Upper lobe of left lung (tissue), 6 donors: Measurements from ENCODE around the gene HNRNPLL. TPM values are rescaled to one million over a fixed set of nuclear protein-coding genes. Genes with fewer than 3 reads are reported as not detected.
A peak's percentile ranks its signal among the peaks of the same experiment; 100 is the strongest.

ENCODE experiments used
- ATAC-seq, 2 donors: fragments of 200-7000 bp; cut with Tn5 transposase; one replicate each; pipeline ENCODE4 v1.9.1; 2022; ENCODE audit warnings: mild to moderate bottlenecking in 2 of 2, moderate library complexity in 2 of 2; ENCODE audit not compliant: low FRiP score in 2 of 2
- DNase-seq, 2 donors: peaks; one replicate each; pipeline ENCODE4 v3.0.0-alpha.2; 2019 to 2020
- H3K27ac ChIP-seq, 4 donors: fragments of 200-600 bp; sonication (generic); one replicate each; pipeline ENCODE4 v1.5.1; 2016 to 2019
- H3K27me3 ChIP-seq, 4 donors: fragments of 200-600 bp; sonication (generic); one replicate each; pipeline ENCODE4 v1.5.1; 2017 to 2019
- H3K36me3 ChIP-seq, 4 donors: fragments of 200-600 bp; sonication (generic); one replicate each; pipeline ENCODE4 v1.5.1; 2016 to 2019
- H3K4me1 ChIP-seq, 4 donors: fragments of 200-600 bp; sonication (generic); one replicate each; pipeline ENCODE4 v1.5.1; 2018 to 2019
- H3K4me3 ChIP-seq, 4 donors: fragments of 200-600 bp; sonication (generic); one replicate each; pipeline ENCODE4 v1.5.1; 2017 to 2019; ENCODE audit warnings: mild to moderate bottlenecking in 2 of 4, moderate library complexity in 1 of 4
- H3K9me3 ChIP-seq, 4 donors: fragments of 200-600 bp; sonication (generic); one replicate each; pipeline ENCODE4 v1.5.1; 2018 to 2019
- EP300 ChIP-seq, 4 donors: sonication (generic); formaldehyde crosslinking; IDR thresholded peaks; one replicate each; pipeline ENCODE4 v1.5.1; 2017; ENCODE audit warnings: antibody characterized with exemption in 4 of 4, control low read depth in 2 of 4
- POLR2A ChIP-seq, 4 donors: fragments of 450-650 bp; IDR thresholded peaks; one replicate each; pipeline ENCODE4 v1.5.1; 2016 to 2017; ENCODE audit warnings: antibody characterized with exemption in 4 of 4, mild to moderate bottlenecking in 2 of 4
- POLR2AphosphoS5 ChIP-seq, 2 donors: sonication (generic); formaldehyde crosslinking; IDR thresholded peaks; one replicate each; pipeline ENCODE4 v1.5.1; 2017; ENCODE audit warnings: antibody characterized with exemption in 2 of 2
- WGBS, 2 donors: methylation state at CpG; one replicate each; pipeline ENCODE4 v1.1.5; 2017 to 2018; 5-methylcytosine and 5-hydroxymethylcytosine counted together
- total RNA-seq, 6 donors: library from RNA; depleted of rRNA in 4 of 6; stranded (reverse); fragments of >200 nt in 4 of 6; gene quantifications; one replicate each; pipeline versions ENCODE4 v1.1.0 to v1.2.1, GENCODE V29; 2016 to 2021
- TF ChIP-seq, protein P1 (sequence below), 6 experiments: fragments of 450-650 bp in 4 of 6; fragments of 200-600 bp in 2 of 6; sonication (generic) in 2 of 6; IDR thresholded peaks; one replicate each; pipeline ENCODE4 v1.5.1; 2016 to 2019; ENCODE audit warnings: antibody characterized with exemption in 6 of 6
- donor health status: DM: no; HTN: no; CAD: no; lungs with moderate emphysema.
- donor health status: DM: no; HTN: yes; CAD: no; lungs with severe emphysema.

The HNRNPLL gene
- total RNA-seq, 6 donors from 2014 or later, result 41.0 to 71.3 (median 46.2) TPM

DNA sequence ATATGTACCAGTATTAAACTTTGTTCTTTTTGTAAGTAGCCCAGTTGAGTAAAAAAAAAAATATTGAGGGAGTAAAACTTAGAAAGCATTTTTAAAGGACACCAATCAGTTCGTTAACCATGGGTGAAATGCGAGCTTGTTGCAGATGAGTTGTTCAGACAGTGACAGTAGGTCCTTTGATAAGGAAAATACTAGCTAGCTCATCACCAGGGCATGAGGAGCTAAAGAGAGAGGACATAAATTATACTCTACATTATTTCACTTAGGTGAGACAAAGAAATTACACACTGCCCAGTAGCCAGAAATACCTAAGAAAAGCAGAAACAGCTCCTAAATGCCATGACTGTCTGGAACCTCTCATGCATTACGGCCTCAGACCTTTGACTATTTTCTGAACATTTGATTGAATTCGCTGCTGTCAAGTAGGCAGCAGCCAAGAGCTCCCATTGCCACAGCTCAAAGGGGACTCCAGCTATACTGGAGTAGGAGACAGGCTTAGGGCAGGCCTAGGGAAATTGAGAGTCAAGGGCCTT lies 2.6 kb upstream of the HNRNPLL start:
- WGBS, 2 donors, result 93 to 95% methylated on average over 4 of the region's 4 CpGs
- Histone ChIP-seq H3K4me3 (no peak overlapping the region), H3K36me3 (no peaks in the 10 kb centered on the region), H3K4me1 (peaks cover 11 to 23% (median 15%) of the 10 kb centered on the region in 4 donors), H3K27me3 (no peaks in the 10 kb centered on the region), H3K9me3 (no peaks in the 10 kb centered on the region), H3K27ac (no peak overlapping the region)
- no peak for ATAC-seq
- DNase-seq, result no peak
- TF ChIP-seq EP300 (IDR thresholded peaks at IDR 0.05) (no peak), POLR2AphosphoS5 (IDR thresholded peaks at IDR 0.05) (no peak), POLR2A (IDR thresholded peaks at IDR 0.05) (no peak)
- TF ChIP-seq, protein P1, sequence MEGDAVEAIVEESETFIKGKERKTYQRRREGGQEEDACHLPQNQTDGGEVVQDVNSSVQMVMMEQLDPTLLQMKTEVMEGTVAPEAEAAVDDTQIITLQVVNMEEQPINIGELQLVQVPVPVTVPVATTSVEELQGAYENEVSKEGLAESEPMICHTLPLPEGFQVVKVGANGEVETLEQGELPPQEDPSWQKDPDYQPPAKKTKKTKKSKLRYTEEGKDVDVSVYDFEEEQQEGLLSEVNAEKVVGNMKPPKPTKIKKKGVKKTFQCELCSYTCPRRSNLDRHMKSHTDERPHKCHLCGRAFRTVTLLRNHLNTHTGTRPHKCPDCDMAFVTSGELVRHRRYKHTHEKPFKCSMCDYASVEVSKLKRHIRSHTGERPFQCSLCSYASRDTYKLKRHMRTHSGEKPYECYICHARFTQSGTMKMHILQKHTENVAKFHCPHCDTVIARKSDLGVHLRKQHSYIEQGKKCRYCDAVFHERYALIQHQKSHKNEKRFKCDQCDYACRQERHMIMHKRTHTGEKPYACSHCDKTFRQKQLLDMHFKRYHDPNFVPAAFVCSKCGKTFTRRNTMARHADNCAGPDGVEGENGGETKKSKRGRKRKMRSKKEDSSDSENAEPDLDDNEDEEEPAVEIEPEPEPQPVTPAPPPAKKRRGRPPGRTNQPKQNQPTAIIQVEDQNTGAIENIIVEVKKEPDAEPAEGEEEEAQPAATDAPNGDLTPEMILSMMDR (IDR thresholded peaks at IDR 0.05), result no peak

DNA sequence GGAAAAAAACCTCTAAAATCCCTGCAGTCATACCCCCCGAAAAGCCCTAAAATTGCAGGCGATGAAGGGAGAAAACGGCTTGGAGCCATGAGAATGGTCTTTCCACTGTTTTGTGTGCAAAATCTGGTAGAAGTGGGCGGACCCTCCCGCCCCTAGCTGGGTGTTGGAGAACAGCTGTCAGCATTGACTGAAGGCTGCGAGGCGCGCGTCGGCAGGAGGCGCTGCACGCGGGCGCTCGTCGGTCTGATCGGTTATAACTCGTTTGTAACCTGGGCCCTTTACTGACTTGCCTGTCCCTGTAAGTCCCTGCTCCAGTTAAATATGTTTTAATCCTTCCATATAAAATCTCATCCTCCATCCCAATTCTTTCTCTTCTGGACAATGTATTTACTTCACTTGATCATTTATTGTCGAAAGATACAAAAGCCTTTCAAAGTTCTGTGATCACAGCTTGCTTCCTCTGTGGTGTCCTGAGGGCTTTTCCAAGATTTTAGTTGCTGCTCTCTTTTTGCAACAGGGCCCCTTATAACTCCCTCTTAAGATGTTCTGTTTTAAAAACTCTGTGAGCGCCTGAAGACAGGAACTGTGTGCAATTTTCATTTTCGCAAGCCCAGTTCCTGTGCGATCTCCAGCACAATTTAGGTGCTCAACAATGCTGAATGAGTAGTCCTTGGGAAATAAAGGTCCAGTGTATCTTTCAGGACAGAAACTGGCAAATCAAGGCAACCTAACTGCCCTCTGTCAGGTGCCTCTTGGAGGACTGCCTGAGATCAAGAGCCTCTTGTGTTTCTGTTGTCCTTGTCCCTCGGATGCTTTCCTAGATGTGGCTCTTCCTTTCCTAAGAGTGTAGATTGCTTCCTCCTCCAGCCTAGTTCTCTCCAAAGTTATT lies 918 bp upstream of the HNRNPLL start:
- WGBS, 2 donors, result 13% methylated on average over 23 of the region's 23 CpGs
- H3K27ac ChIP-seq, result peak overlapping the region; percentile 92 to 99 (median 96)
- peaks cover 24 to 40% (median 33%) of the 10 kb centered on the region in 4 donors for H3K4me1 ChIP-seq
- DNase-seq (peak; percentile 83 to 97), ATAC-seq (peak; percentile 83 to 93)
- no peak for TF ChIP-seq EP300 (IDR thresholded peaks at IDR 0.05)
- no peak for TF ChIP-seq POLR2AphosphoS5 (IDR thresholded peaks at IDR 0.05)
- no peak for TF ChIP-seq POLR2A (IDR thresholded peaks at IDR 0.05)
- TF ChIP-seq, protein P1 (IDR thresholded peaks at IDR 0.05), result peak; percentile 71 to 89 (median 84)
- H3K36me3 ChIP-seq, result no peaks in the 10 kb centered on the region
- no peaks in the 10 kb centered on the region for H3K27me3 ChIP-seq
- peak overlapping the region; percentile 36 to 86 (median 70) for H3K4me3 ChIP-seq
- H3K9me3 ChIP-seq, result no peaks in the 10 kb centered on the region

DNA sequence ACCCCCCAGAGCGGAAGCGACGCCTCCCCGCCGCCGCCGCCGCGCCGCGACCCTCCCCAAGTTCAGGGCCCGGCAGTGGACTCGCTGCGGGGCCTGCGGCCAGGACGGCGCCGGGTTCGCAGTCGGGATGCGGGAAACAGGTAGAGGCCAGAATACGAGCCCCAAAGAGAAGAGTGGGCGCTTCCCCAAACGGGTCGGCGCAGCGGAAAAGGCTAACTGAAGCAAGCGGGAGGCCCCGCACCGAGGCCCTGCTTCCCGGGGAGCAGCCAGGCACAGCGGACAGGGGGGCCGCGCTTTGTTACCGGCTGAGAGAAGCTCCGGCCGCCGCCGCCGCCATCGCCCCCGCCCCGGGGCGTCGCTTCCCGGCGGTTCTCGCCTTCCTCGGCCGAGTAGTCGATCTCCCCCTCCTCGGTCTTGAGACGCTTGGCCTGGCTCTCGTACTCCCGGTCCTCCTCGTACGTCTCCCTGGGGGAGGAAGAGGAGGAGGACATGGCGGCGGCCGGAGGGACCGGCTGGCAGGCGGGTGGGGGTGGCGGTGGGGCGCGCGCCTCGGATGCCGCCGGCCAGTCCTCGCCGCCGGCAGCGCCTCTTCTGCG lies 494 bp downstream of the HNRNPLL start:
- Histone ChIP-seq H3K9me3 (no peaks in the 10 kb centered on the region), H3K4me1 (peaks cover 35 to 53% (median 39%) of the 10 kb centered on the region in 4 donors), H3K27me3 (no peaks in the 10 kb centered on the region), H3K27ac (peak overlapping the region; percentile 92 to 99 (median 96)), H3K36me3 (no peaks in the 10 kb centered on the region), H3K4me3 (peak overlapping the region; percentile 36 to 86 (median 70))
- DNase-seq (peak; percentile 35 to 91), ATAC-seq (peak in 1 of 2 donors; percentile 55)
- no peak for TF ChIP-seq POLR2AphosphoS5 (IDR thresholded peaks at IDR 0.05)
- TF ChIP-seq EP300 (IDR thresholded peaks at IDR 0.05), result no peak
- no peak for TF ChIP-seq POLR2A (IDR thresholded peaks at IDR 0.05)
- WGBS, 2 donors, result 0% methylated on average over 1 to 38 of the region's 74 CpGs

DNA sequence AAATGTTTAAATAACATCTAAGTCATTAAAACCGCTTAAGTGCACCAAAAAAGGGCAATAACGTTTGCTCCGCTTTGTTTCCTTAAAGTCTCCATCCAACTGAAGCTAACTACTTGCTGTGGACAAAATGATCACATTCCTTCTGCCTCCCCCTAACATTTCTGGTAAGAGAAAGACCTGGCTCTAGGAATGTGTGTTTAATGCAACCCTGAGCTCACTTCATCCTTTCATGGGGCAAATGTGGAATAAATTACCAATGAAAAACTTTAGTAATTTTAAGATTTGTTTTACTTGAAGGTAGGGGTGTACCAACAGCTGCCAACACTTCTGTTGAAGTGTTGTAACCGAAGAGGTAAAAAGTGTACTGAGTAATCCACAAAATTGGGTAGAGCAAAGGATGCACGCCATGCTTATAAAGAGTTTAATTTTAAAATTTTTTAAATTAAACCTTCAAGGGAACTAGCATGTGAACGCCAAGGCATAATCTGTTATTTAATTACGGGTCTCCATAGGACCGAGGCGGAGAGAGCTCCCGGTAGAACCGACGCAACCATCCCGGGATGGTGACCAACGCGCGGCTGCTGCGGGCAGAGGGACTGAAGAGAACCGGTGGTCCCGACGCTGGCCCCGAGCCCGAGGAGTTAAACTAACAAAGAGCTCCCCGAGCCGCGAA lies 1.1 kb downstream of the HNRNPLL start:
- H3K36me3 ChIP-seq, result no peaks in the 10 kb centered on the region
- peak overlapping the region; percentile 92 to 99 (median 96) for H3K27ac ChIP-seq
- TF ChIP-seq, protein P1 (IDR thresholded peaks at IDR 0.05), result no peak
- TF ChIP-seq POLR2A (IDR thresholded peaks at IDR 0.05), result no peak
- no peak for TF ChIP-seq POLR2AphosphoS5 (IDR thresholded peaks at IDR 0.05)
- TF ChIP-seq EP300 (IDR thresholded peaks at IDR 0.05), result no peak
- WGBS, 2 donors, result 2 to 3% methylated on average over 18 to 22 of the region's 25 CpGs
- H3K4me3 ChIP-seq, result peak overlapping the region; percentile 36 to 86 (median 70)
- peaks cover 39 to 59% (median 41%) of the 10 kb centered on the region in 4 donors for H3K4me1 ChIP-seq
- no peak for ATAC-seq
- DNase-seq, result no peak
- H3K27me3 ChIP-seq, result no peaks in the 10 kb centered on the region
- no peaks in the 10 kb centered on the region for H3K9me3 ChIP-seq
